HUDEP-2 (cell line): ENCODE measurements around the gene NPW.

ENCODE experiments used
- DNase-seq, 76 experiments: peaks; one replicate each; lab custom pipeline; 2025; ENCODE audit not compliant: unreplicated experiment in 76 of 76; lab: John Stamatoyannopoulos, UW

Gene NPW

GRCh38 chr16:2016407-2016922 lies 3.1 kb upstream of the NPW start:
- DNase-seq: no peak

DNA sequence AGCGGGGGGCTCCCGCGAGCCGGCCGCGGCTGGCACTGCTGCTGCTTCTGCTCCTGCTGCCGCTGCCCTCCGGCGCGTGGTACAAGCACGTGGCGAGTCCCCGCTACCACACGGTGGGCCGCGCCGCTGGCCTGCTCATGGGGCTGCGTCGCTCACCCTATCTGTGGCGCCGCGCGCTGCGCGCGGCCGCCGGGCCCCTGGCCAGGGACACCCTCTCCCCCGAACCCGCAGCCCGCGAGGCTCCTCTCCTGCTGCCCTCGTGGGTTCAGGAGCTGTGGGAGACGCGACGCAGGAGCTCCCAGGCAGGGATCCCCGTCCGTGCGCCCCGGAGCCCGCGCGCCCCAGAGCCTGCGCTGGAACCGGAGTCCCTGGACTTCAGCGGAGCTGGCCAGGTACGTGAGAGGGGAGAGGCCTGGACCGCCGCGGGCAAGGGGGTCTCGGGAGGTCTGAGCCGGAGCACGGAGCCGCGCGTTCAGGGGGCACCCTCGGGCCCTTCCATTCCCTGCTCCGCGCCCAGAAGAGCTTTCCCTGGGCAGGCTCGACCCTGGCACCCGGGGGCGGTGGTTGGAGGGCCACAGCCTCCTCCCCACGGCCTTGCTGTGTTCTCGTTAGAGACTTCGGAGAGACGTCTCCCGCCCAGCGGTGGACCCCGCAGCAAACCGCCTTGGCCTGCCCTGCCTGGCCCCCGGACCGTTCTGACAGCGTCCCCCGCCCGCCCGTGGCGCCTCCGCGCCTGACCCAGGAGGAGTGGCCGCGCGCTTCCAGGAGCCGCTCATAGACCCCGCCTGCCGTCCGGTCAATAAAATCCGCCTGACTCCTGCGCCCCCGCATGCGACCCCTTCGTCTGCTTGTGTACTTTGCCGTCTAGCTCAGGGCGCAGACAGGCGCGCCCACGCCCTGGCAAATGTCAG lies 591 bp downstream of the NPW start:
- DNase-seq: peak in 6 of 76 experiments; percentile 6 to 33 (median 10)

DNA sequence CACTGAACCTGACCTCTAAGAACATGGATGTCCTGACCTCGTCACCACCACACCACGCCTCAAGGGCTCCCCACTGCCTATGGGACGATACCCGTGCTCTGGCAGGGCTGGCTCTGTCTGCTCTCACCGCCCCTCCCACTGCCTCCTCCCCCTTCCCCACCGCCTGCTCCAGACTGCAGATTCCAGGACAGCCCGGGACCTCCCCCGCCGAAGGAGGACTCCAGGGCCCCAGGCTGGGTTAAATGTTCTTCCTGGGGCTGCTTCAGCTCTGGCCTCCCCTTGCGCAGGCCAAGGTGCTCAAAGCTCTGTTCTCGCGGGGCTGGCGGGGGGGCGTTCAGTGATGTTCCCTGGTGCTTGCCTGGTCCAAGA lies 3.1 kb downstream of the NPW start:
- DNase-seq: peak in 12 of 76 experiments; percentile 14 to 47 (median 36)

GRCh38 chr16:2023092-2024031 lies 3.8 kb downstream of the NPW start:
- peak in 73 of 76 experiments; percentile 44 to 95 (median 86) for DNase-seq

- DNase-seq: no peak
Observed at GRCh38 chr16:2024032-2024420, 4.4 kb downstream of the NPW start.

DNA sequence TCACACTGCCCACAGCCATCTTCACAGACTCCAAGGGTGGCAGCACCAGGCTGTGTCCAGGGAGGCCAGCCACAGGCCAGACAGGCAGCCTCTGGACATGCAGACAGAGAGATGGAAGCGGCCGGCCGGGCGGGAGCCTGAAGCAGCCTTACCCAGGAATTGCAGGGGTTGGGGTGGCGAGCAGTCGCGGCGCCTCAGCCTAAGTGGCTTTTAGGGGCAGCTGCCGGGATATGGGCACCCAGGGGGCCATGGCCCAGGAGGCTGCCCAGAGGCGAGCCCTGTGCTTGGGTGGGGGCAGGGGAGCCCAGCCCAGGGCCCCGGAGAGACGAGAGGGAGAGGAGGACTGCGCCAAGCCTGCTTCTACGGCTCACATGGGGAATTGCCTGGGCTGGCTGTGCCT lies 5.7 kb downstream of the NPW start:
- DNase-seq: no peak

DNA sequence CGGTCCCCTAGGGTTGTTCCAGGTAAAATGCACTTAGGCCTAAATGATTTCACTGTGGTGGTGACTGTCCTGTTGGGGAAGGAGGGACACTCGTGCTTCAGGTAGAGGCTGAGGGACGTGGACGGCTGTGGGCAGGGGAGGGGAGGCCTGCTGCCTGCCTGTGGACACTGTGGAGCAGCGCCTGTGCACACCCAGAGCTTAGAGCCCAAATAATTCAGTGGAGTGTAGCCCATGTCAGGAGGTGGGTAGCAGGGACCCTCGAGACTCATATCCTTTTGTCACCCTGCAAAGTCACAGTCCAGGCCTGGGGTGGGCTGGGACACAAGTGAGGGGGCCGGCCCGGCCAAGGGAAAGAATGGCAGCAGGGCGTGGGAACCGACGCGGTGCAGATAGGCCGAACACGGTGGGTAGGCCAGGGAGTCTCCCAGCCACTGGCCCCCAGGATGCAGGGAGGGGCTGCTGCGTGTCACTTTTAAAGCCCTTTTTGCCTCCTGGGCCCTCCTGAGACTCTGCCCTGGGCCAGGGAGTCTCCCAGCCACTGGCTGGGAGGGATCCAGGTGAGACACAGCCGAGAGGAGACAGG lies 6.4 kb downstream of the NPW start:
- no peak for DNase-seq

GRCh38 chr16:2026461-2027023 lies 7.0 kb downstream of the NPW start, which contains the start of gene NHERF2:
Gene NHERF2, plus strand, starts transcription at chr16:2026902. Its CDS starts 104 bp downstream, at chr16:2027006.
- DNase-seq: peak in 8 of 76 experiments; percentile 16 to 34 (median 21)

GRCh38 chr16:2027024-2028010 lies 7.7 kb downstream of the NPW start:
- peak in 1 of 76 experiments; percentile 15 for DNase-seq

DNA sequence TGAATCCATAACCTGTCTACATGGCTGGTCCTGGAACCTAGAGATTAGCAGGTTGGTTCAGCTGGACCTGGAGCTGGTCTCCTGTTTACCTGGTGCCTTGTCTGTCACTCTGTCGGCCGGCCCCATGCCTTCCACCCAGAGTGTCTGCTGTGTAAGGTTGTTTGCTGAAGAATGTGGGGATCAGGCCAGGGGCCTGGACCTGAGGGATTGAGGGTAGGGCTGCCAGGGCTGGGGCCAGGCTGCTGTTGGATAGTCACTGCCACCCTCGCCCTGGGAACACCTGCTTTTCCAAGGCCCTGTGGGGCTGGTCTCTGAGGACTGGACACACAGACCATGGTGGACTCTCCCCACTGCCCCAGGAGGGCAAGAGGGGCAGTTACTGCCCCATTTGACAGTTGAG lies 8.6 kb downstream of the NPW start:
- DNase-seq: no peak

DNA sequence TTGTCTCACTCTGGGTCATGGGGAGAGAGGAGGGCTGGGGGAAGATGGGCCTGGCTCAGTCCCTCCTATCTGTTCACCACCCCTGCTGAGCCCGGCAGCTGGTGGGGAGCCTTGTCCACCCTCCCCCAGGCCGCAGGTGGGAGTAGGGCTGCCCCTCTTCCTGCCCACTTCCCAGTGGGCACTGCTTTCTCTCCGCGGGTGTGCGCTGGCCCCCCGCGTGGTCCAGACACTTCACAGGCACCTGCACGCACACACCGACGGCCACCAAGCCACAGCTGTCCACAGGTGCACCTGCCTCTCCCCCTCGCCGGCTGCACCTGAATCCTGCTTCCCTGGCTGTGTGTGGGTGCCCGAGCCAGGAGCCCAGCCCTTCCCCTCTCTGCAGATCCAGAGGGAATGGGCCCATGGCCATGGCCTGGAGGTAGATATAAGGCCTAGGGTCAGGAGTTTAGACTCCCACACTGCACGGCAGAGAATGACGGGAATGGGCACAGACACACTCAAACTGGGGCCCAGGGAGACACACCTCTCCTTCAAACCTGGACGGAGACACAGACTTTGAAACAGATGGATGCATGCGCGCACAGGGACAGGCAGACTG lies 9.1 kb downstream of the NPW start:
- no peak for DNase-seq

DNA sequence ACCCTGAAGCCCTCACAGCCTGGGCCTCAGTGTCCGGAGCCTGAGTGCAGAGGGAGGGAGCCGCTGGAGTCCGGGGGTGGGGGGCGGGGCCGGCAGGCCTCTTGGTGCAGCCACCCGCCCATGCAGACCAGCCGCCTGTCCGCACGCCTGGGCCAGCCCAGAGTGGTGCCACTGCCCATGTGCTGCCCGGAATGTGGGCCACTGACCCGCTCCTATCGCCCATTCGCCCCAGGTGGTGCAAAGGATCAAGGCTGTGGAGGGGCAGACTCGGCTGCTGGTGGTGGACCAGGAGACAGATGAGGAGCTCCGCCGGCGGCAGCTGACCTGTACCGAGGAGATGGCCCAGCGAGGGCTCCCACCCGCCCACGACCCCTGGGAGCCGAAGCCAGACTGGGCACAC lies 9.8 kb downstream of the NPW start:
- no peak for DNase-seq

DNA sequence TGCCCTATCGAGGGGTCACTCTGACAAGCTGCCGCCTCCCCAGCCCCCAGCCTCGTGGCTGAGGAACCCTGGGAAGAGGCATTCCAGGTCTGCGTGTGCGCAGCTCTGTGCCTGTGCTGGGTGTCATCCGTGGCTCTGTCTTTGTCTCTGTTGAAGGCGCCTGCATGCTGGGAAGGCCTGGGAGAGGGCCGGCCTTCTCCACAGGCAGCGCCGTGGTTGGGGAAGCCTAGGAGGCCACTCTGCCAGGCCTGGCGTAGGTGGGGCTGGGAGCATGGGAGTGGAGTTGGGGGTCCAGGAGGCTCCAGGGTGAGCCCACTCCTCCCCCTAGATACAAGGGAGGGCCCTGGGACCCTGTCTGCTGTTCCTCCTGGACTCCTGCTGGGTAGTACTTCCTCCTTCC lies 10.5 kb downstream of the NPW start:
- DNase-seq: no peak

DNA sequence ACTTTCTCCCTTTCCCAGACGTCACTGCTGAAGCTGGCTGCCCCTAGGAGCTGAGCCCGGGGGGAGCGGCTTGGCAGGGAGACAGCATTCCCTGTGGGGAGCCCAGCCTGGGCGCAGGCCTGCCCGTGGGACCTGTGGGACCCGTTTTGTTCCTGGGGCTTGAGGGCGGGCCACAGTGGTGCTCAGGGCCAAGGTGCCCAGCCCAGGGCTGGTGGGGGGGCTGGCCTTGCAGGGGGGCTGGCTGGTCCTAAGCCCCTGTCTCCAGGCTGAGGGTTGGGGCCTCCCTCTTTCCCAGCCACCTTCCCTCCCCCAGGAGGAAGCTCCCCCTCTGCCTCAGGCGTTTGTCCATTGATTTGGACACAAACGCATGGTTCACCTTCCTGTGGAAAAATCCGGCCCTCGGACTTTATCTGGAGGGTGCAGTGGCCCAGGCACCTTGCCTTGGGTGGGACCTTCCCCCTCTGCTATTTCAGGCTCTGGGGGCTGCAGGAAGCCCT lies 11.5 kb downstream of the NPW start:
- no peak for DNase-seq

DNA sequence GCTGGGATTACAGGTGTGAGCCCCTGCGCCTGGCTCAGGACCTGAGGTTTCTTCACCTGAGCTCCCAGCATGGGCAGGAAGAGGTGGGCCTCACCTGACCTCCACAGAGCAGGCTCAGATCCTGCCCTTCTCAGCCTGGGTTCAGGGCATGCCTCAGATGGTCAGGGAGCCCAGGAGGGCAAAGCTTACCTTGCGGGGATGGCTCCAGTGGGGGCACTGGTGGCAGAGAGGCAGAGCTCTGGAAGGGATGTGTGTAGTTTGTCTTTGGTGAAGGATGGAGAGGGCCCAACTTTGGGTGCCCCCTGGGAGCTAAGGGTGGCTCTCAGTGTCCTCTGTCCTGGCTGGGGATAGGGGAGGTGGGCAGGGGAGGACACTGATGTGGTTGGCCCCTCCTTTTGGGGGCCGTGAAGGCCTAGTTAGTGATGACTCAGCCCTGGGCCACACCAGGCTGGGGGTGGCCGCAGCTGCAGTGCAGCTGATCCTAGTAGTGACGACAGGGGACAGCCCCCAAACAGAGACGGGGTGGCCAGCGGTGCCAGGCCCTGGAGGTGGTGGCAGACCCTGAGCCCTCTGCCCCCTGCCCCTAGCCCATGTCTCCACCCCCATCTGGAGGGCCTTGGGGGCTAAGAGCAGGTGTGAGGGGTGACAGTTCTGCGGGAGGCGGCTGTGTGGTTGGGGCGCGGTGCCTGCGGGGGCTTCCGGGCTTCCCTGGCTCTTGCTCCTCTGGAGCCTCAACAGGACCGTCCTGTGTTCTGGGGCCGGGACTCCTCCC lies 12.9 kb downstream of the NPW start:
- DNase-seq: no peak

DNA sequence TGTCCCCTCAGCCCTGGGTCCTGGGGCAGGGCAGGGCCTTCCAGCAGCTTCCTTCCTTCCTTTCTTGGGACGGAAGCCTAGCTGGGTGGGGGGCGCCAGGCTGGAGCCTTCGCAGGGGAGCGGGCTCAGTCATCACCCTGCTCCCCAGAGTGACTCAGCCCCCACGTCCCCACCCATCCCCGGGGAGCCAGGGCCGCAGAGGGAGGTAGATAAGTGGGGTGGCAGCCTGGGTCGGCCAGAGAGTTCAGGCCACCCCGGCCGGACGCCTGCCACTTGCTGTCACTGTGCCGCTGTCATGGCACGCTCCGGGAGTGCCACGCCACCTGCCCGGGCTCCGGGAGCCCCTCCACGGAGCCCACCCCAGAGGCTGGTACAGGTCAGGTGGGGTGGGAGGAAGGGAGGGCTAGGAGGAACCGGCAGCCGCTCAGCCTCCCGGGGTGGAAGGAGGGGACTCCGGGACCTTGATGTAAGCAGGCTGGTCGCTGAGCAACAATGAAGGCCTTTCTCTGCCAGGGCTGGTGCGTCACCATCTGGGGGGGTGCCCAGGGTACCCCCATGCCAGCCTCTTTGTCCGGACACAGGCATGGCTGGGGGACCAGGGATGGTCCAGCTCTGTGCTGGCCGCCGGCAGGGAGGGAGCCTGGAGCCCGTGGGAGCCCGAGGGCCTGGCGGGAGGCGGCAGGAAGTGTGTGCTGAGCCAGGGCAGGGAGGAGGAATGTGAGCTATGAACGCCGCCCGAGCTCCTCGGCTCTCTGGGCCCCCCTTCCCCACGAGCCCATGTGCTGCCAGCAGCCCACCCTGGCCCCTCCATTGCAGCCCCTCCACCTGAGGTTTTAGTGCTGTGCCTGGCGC lies 13.7 kb downstream of the NPW start:
- no peak for DNase-seq
